Measurements from ENCODE around the gene CENPB.

CENPB gene

DNA sequence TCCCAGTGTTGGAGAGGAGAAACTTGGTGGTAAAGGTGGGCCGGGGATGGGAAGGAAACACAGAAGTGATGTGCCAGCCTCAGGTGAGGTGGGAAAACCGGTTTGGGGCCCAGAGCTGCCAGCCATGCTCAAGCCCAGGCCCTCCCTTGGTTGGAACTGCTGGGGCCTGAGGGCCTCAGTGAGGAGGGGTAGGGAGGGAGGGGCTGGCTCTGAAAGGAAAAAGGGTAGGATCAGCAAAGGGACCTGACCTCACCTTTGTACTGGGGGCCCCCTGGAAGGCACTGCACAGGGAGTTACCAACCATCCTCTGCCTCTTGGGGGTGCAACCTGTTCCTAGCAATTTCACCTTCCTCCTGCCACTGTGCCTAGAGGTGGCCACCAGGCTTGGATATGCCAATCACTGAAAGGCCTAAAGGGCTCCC is 3.5 kb downstream of the CENPB start:
- H3K27ac ChIP-seq (ENCODE audit: low read depth, low read length) = no peak overlapping the region
- no peak overlapping the region for H3K9ac ChIP-seq (ENCODE audit: low read length)
- no peak overlapping the region for H3K4me3 ChIP-seq (ENCODE audit: low read length)
- H3K36me3 ChIP-seq (ENCODE audit: control insufficient read depth, insufficient read depth, low read length) = no peaks in the 10 kb centered on the region
- H3K4me1 ChIP-seq (ENCODE audit: control insufficient read depth, insufficient read depth, low read length) = peaks cover 26% of the 10 kb centered on the region
- H3K27me3 ChIP-seq (ENCODE audit: control insufficient read depth, insufficient read depth, low read length) = no peaks in the 10 kb centered on the region

GRCh38 chr20:3782597-3782996 is 3.9 kb downstream of the CENPB start:
- Histone ChIP-seq H3K27ac (ENCODE audit: low read depth, low read length) (no peak overlapping the region), H3K27me3 (ENCODE audit: control insufficient read depth, insufficient read depth, low read length) (no peaks in the 10 kb centered on the region), H3K9ac (ENCODE audit: low read length) (no peak overlapping the region), H3K36me3 (ENCODE audit: control insufficient read depth, insufficient read depth, low read length) (no peaks in the 10 kb centered on the region), H3K4me1 (ENCODE audit: control insufficient read depth, insufficient read depth, low read length) (peaks cover 26% of the 10 kb centered on the region), H3K4me3 (ENCODE audit: low read length) (no peak overlapping the region)

DNA sequence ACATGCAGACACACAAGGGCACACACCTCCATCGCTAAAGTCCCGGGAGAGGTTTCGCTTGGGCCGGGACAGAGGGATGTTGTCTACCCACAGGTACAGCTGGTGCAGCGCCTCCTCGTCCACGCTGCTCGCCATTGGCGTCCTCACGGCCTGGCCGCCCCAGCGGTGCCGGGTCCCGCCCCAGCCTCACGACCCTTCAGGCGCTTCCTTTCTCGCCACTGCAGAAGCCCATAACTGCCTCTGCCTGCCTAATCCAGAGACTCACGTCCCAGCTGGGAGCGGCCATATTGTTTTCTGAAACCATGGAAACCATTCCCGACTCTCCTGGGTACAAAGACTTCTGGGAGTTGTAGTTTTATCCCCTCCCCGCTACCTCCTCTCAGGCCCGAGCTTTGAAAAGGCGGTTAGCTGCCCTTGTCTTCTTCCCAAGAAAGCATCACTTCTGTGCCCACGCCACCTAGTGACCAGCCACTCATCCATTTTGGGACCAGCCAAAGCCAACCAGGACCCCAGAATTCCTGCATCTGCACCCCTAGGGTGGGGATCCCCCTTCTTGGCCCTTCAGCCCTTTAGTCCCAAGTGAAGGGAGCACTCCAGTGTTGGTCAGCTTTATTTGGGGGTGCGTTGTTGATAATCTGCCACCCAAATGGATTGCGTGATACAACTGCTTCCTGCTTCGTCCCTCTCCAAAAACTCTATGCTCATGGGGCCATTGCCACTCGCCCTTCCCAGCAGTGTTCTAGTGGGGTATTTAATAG is 5.2 kb downstream of the CENPB start, which contains the start of gene SPEF1:
SPEF1 (minus strand) TSS at position 296 of the 758 bp plus-strand sequence; CDS start at position 135, 161 bp downstream.
- H3K36me3 ChIP-seq (ENCODE audit: control insufficient read depth, insufficient read depth, low read length) = no peaks in the 10 kb centered on the region
- no peak within 1 kb of the TSS for H3K27ac ChIP-seq (ENCODE audit: low read depth, low read length)
- H3K4me1 ChIP-seq (ENCODE audit: control insufficient read depth, insufficient read depth, low read length) = peaks cover 22% of the 10 kb centered on the region
- no peak within 1 kb of the TSS for H3K9ac ChIP-seq (ENCODE audit: low read length)
- H3K27me3 ChIP-seq (ENCODE audit: control insufficient read depth, insufficient read depth, low read length) = no peaks in the 10 kb centered on the region
- H3K4me3 ChIP-seq (ENCODE audit: low read length) = peak within 1 kb of the TSS; percentile 65

- no peak overlapping the region for H3K9ac ChIP-seq (ENCODE audit: low read length)
- no peaks in the 10 kb centered on the region for H3K27me3 ChIP-seq (ENCODE audit: control insufficient read depth, insufficient read depth, low read length)
- H3K4me3 ChIP-seq (ENCODE audit: low read length) = no peak overlapping the region
- no peak overlapping the region for H3K27ac ChIP-seq (ENCODE audit: low read depth, low read length)
- H3K4me1 ChIP-seq (ENCODE audit: control insufficient read depth, insufficient read depth, low read length) = peaks cover 6% of the 10 kb centered on the region
- H3K36me3 ChIP-seq (ENCODE audit: control insufficient read depth, insufficient read depth, low read length) = no peaks in the 10 kb centered on the region
Observed at GRCh38 chr20:3778976-3779375, 7.6 kb downstream of the CENPB start.

DNA sequence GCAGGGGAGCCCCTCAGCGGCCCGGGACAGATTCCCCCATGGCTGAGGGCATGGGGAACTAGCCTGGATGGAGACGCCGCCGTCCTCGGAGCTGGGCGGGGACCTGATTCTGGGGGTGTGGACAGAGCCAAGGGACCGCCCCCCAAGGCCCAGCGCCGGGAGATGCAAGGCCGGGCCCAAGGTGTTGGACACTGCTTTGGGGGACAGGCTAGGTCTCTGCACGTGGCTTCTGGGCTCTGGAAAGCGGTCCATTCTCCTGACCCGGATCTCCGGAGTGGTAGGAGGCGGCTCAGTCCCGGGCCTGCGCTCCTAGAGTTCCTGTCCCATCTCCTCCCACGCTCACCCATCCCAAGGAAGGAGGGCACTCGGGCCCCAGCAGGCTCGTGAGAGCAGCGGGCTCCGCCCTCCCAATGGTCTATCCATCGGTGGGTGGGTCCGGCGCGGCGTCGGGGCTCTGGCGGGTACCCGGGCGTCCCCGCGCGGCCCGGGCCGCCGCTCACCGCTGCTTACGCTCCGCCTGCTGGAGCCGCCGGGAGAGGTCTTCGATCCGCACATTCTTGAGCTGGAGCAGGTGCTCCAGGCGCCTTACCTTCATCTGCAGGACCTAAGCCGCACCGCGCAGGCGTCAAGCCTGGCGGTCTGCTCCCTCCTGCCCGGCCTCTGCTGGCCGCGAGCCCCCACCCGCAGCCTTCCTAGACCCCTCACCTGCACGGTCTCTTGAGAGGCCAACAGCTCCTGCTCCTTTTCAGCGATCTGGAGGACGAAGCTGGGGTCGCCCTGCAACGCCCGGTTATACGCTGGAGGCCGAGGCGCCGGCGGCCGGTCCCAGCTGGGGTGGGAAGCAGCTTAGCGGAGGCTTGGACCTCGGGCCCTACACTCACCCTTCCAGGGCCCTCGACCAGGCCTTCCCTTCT is 8.6 kb downstream of the CENPB start:
- H3K27me3 ChIP-seq (ENCODE audit: control insufficient read depth, insufficient read depth, low read length) = no peaks in the 10 kb centered on the region
- H3K9ac ChIP-seq (ENCODE audit: low read length) = peak overlapping the region; percentile 11
- no peaks in the 10 kb centered on the region for H3K36me3 ChIP-seq (ENCODE audit: control insufficient read depth, insufficient read depth, low read length)
- peak overlapping the region; percentile 69 for H3K4me3 ChIP-seq (ENCODE audit: low read length)
- H3K4me1 ChIP-seq (ENCODE audit: control insufficient read depth, insufficient read depth, low read length) = peaks cover 6% of the 10 kb centered on the region
- H3K27ac ChIP-seq (ENCODE audit: low read depth, low read length) = no peak overlapping the region

DNA sequence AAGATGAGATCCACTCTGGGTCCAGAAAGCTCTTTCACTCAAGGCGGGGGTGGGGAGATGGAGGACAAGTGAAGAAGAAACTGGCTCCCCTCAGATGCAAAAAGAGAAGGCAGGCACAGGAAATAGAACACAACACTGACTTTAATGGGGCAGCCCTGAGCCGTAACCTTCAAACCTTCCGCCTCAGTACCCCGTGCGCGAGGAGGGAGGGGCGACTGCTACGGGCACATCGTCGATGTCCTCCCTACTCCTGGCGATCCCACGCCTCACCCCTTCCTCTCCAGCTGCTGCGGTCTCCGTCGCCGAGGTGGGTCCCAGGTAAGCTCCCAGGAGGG is 9.2 kb downstream of the CENPB start:
- H3K9ac ChIP-seq (ENCODE audit: low read length) = no peak overlapping the region
- peaks cover 6% of the 10 kb centered on the region for H3K4me1 ChIP-seq (ENCODE audit: control insufficient read depth, insufficient read depth, low read length)
- no peak overlapping the region for H3K27ac ChIP-seq (ENCODE audit: low read depth, low read length)
- peak overlapping the region; percentile 69 for H3K4me3 ChIP-seq (ENCODE audit: low read length)
- H3K36me3 ChIP-seq (ENCODE audit: control insufficient read depth, insufficient read depth, low read length) = no peaks in the 10 kb centered on the region
- no peaks in the 10 kb centered on the region for H3K27me3 ChIP-seq (ENCODE audit: control insufficient read depth, insufficient read depth, low read length)

- Histone ChIP-seq H3K4me3 (ENCODE audit: low read length) (no peak overlapping the region), H3K9ac (ENCODE audit: low read length) (no peak overlapping the region)
Observed at GRCh38 chr20:3775457-3776108, 11.0 kb downstream of the CENPB start.

DNA sequence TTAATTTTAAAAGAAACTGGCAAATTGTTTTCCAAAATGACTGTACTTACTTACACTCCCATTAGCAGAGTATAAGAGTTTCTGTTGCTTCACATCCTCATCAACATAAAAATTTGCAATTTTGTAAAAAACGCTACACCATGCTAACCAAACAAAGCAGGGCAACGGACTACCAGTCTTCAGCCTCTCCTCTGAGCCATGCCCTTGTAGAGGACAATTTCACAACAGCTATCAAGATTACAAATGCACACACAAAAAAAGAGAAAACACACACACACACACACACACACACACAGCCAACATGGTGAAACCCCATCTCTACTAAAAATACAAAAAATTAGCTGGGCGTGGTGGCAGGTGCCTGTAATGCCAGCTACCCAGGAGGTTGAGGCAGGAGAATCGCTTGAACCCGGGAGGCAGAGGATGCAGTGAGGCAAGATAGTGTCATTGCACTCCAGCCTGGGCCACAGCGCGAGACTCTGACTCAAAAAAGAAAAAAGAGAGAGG is 14.9 kb downstream of the CENPB start:
- H3K27me3 ChIP-seq (ENCODE audit: control insufficient read depth, insufficient read depth, low read length) = no peaks in the 10 kb centered on the region
- no peak overlapping the region for H3K4me3 ChIP-seq (ENCODE audit: low read length)
- no peak overlapping the region for H3K27ac ChIP-seq (ENCODE audit: low read depth, low read length)
- peaks cover 5% of the 10 kb centered on the region for H3K4me1 ChIP-seq (ENCODE audit: control insufficient read depth, insufficient read depth, low read length)
- H3K36me3 ChIP-seq (ENCODE audit: control insufficient read depth, insufficient read depth, low read length) = no peaks in the 10 kb centered on the region
- no peak overlapping the region for H3K9ac ChIP-seq (ENCODE audit: low read length)

More at GRCh38 chr20:3775457-3776108, 11.0 kb downstream of the CENPB start:
- no peaks in the 10 kb centered on the region for H3K27me3 ChIP-seq (ENCODE audit: control insufficient read depth, insufficient read depth, low read length)
- no peaks in the 10 kb centered on the region for H3K36me3 ChIP-seq (ENCODE audit: control insufficient read depth, insufficient read depth, low read length)
- peaks cover 2% of the 10 kb centered on the region for H3K4me1 ChIP-seq (ENCODE audit: control insufficient read depth, insufficient read depth, low read length)
- no peak overlapping the region for H3K27ac ChIP-seq (ENCODE audit: low read depth, low read length)

DNA sequence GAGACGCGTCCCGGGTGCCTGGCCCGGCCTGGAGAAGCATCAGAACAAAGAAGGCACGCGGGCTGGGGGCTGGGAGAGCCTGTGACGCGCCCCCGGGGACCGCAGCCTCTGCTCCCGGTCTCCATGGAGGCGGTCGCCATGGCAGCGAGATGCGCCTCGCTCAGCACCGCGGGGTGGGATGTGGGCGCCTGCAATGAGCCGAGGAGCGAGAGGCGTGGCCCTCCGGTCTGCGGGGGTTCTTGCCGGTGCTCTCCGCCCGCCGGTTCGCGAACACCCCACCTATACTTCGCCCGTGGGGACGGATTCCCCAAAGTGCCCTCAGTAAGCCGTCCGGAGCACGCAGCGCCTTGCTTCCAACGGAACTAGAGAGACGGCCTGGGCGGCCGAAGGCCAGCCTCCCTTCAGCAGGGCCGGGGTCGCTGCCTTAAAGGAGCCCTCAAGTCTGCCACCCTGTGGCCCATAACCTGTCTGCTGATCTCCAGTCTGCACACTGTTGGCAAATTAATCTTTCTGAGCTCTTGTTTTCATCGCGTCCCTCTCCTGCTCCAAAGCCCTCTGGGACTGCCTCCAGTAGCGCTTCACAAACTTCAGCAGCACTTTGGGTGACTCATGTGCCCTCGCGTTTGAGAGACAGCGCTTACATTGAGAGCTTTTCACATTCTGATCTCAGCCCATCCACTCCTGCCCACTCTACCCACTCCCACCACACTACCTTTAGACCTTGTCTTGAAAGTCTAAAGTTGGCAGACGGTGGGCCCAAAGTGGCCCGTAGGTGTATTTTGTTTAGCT is 18.0 kb downstream of the CENPB start:
- Histone ChIP-seq H3K9ac (ENCODE audit: low read length) (peak overlapping the region; percentile 85), H3K4me3 (ENCODE audit: low read length) (peak overlapping the region; percentile 82), H3K27me3 (ENCODE audit: control insufficient read depth, insufficient read depth, low read length) (no peaks in the 10 kb centered on the region), H3K27ac (ENCODE audit: low read depth, low read length) (peak overlapping the region; percentile 96), H3K36me3 (ENCODE audit: control insufficient read depth, insufficient read depth, low read length) (no peaks in the 10 kb centered on the region), H3K4me1 (ENCODE audit: control insufficient read depth, insufficient read depth, low read length) (peaks cover 6% of the 10 kb centered on the region)

DNA sequence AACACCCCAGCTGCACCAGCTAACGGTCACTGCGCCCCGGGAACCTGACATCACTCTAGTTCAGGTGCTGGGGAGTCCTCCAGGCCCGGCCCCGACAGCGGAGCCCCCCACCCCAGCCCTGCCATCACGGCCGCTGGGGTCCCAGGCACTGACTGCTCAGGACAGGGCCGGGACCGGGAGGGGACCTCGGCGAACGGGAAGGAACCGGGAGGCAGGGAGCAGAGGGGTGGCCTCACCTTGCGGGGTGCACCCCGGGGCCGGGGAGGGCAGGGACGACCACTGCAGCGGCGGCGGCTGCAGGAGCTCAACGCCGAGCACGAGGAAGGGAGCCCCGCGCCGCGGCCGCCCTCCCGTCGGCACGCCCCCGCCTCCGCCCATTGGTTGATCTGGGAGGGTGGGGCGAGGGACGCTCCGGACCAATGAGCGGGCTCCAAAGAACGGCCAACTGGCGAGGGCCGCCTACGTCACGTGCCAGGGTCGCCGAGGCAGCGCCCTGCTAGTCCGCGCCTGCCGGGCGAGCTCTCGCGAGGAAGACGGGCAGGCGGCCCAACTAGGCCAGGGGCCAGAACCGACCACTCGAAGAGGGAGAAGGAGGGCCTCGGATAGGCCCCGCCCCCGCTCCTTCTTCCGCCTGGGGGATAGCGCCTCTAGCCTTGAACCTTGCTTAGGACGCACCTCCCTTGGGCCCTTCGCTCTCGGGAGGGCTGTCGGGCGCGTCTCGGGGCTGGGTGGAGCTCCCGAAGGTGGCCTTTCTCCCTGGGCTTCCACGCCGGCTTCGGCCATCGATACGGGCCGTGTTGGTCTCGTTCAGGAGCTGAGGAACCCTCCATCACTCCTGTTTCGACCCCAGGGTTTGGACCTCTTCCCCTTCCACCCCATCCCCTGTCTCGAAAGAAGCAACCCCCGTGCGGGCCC is 18.9 kb downstream of the CENPB start, which contains the start of gene ADISSP:
ADISSP (minus strand) TSS at position 327 of the 915 bp plus-strand sequence. CDS start 7,653 bp downstream, outside the sequence.
- H3K27me3 ChIP-seq (ENCODE audit: control insufficient read depth, insufficient read depth, low read length) = no peaks in the 10 kb centered on the region
- peak within 1 kb of the TSS; percentile 82 for H3K4me3 ChIP-seq (ENCODE audit: low read length)
- H3K4me1 ChIP-seq (ENCODE audit: control insufficient read depth, insufficient read depth, low read length) = peaks cover 6% of the 10 kb centered on the region
- no peaks in the 10 kb centered on the region for H3K36me3 ChIP-seq (ENCODE audit: control insufficient read depth, insufficient read depth, low read length)
- H3K27ac ChIP-seq (ENCODE audit: low read depth, low read length) = peak within 1 kb of the TSS; percentile 96
- H3K9ac ChIP-seq (ENCODE audit: low read length) = peak within 1 kb of the TSS; percentile 85

GRCh38 chr20:3767110-3767426 is 19.5 kb downstream of the CENPB start:
- H3K36me3 ChIP-seq (ENCODE audit: control insufficient read depth, insufficient read depth, low read length) = no peaks in the 10 kb centered on the region
- H3K4me1 ChIP-seq (ENCODE audit: control insufficient read depth, insufficient read depth, low read length) = peaks cover 9% of the 10 kb centered on the region
- H3K27ac ChIP-seq (ENCODE audit: low read depth, low read length) = peak overlapping the region; percentile 38
- peak overlapping the region; percentile 13 for H3K9ac ChIP-seq (ENCODE audit: low read length)
- H3K27me3 ChIP-seq (ENCODE audit: control insufficient read depth, insufficient read depth, low read length) = no peaks in the 10 kb centered on the region
- H3K4me3 ChIP-seq (ENCODE audit: low read length) = peak overlapping the region; percentile 66
